Hepatocyte (in vitro differentiated cells): Measurements from ENCODE around the gene OSBPL10. TPM values are rescaled to one million over a fixed set of nuclear protein-coding genes. Genes with fewer than 3 reads are reported as not detected.
"Not testable (repeated sequence)": the region's sequence is repeated elsewhere in the genome, so short reads cannot be mapped to it uniquely, and the experiment has no call there.

Source experiments
- DNase-seq: peaks from one replicate; pipeline ENCODE4 v3.0.0-alpha.2; 2016; ENCODE audit warnings: low spot score
- H2AFZ ChIP-seq: fragments of 200-600 bp; sonication (generic); 2 replicates; pipeline ENCODE4 v1.6.0; 2016; ENCODE audit warnings: antibody characterized with exemption, mild to moderate bottlenecking
- H3K27ac ChIP-seq: fragments of 200-600 bp; sonication (generic); 2 replicates; pipeline ENCODE4 v1.5.1; 2016; ENCODE audit warnings: mild to moderate bottlenecking
- H3K27me3 ChIP-seq: fragments of 200-600 bp; sonication (generic); 2 replicates; pipeline ENCODE4 v1.6.1; 2016
- H3K36me3 ChIP-seq: fragments of 200-600 bp; sonication (generic); replicated peaks from 2 replicates; pipeline ENCODE4 v1.5.1; 2016; ENCODE audit warnings: low read depth; ENCODE audit not compliant: insufficient read depth
- H3K4me1 ChIP-seq: fragments of 200-600 bp; sonication (generic); 2 replicates; pipeline ENCODE4 v1.5.1; 2016; ENCODE audit warnings: mild to moderate bottlenecking, moderate library complexity; ENCODE audit not compliant: insufficient read depth
- H3K4me2 ChIP-seq: fragments of 200-600 bp; sonication (generic); 2 replicates; pipeline ENCODE4 v1.6.0; 2016
- H3K4me3 ChIP-seq: fragments of 200-600 bp; sonication (generic); 2 replicates; pipeline ENCODE4 v1.5.1; 2016; ENCODE audit warnings: mild to moderate bottlenecking
- H3K79me2 ChIP-seq: fragments of 200-600 bp; sonication (generic); 2 replicates; pipeline ENCODE4 v1.6.0; 2017; ENCODE audit warnings: mild to moderate bottlenecking
- H3K9me2 ChIP-seq: fragments of 200-600 bp; sonication (generic); replicated peaks from 2 replicates; pipeline ENCODE4 v1.6.0; 2017; ENCODE audit warnings: mild to moderate bottlenecking; ENCODE audit not compliant: insufficient read depth
- H3K9me3 ChIP-seq: fragments of 200-600 bp; sonication (generic); 2 replicates; pipeline ENCODE4 v1.5.1; 2016; ENCODE audit warnings: low read depth, mild to moderate bottlenecking
- H4K20me1 ChIP-seq: fragments of 200-600 bp; sonication (generic); 2 replicates; pipeline ENCODE4 v1.6.0; 2016; ENCODE audit warnings: mild to moderate bottlenecking; ENCODE audit not compliant: insufficient read depth, poor library complexity, severe bottlenecking
- CTCF ChIP-seq: fragments of 200-600 bp; sonication (generic); IDR thresholded peaks from 2 replicates; pipeline ENCODE4 v1.5.1; 2016; ENCODE audit warnings: antibody characterized with exemption, mild to moderate bottlenecking; ENCODE audit not compliant: poor library complexity
- EZH2 ChIP-seq: fragments of 200-600 bp; sonication (generic); IDR thresholded peaks from 2 replicates; pipeline ENCODE4 v1.6.1; 2016; ENCODE audit warnings: antibody characterized with exemption, mild to moderate bottlenecking, borderline replicate concordance
- EZH2phosphoT487 ChIP-seq: fragments of 200-600 bp; sonication (generic); IDR thresholded peaks from one replicate; pipeline ENCODE4 v1.6.1; 2018; ENCODE audit warnings: antibody characterized with exemption, mild to moderate bottlenecking, low read depth, moderate library complexity; ENCODE audit not compliant: unreplicated experiment, severe bottlenecking
- WGBS: methylation state at CpG from one replicate; pipeline ENCODE4 v1.1.6; 2016; ENCODE audit warnings: low lambda C conversion rate; ENCODE audit errors: missing lambda C conversion rate; 5-methylcytosine and 5-hydroxymethylcytosine counted together
- polyA plus RNA-seq: library from polyadenylated mRNA; unstranded; fragments of >200 nt; fragmentation: Nextera tagmentation; extraction: Ambion mirVana; gene quantifications from 2 replicates; pipeline ENCODE4 v1.2.1, GENCODE V29; 2016
- total RNA-seq: library from RNA; depleted of rRNA; stranded (reverse); fragments of >200 nt; gene quantifications from 2 replicates; pipeline ENCODE4 v1.2.3, GENCODE V29; 2014

OSBPL10 gene
- total and polyA plus RNA-seq, 2 experiments from 2014 or later = 18.2 to 32.8 TPM

- H3K9me2 ChIP-seq = no peaks in the 10 kb centered on the region
- H3K36me3 ChIP-seq = no peaks in the 10 kb centered on the region
- no peak overlapping the region for H2AFZ ChIP-seq
- DNase-seq = no peak
- no peak overlapping the region for H3K27ac ChIP-seq
- TF ChIP-seq EZH2phosphoT487 (no peak), CTCF (no peak), EZH2 (no peak)
- no peaks in the 10 kb centered on the region for H4K20me1 ChIP-seq
- H3K79me2 ChIP-seq = no peaks in the 10 kb centered on the region
- H3K27me3 ChIP-seq = no peaks in the 10 kb centered on the region
- 95% methylated on average over 1 of the region's 1 CpG for WGBS
- no peak overlapping the region for H3K4me2 ChIP-seq
- no peaks in the 10 kb centered on the region for H3K9me3 ChIP-seq
- no peak overlapping the region for H3K4me3 ChIP-seq
- no peaks in the 10 kb centered on the region for H3K4me1 ChIP-seq
Measured at GRCh38 chr3:31996195-31996594, 15.1 kb upstream of the OSBPL10 start.

DNA sequence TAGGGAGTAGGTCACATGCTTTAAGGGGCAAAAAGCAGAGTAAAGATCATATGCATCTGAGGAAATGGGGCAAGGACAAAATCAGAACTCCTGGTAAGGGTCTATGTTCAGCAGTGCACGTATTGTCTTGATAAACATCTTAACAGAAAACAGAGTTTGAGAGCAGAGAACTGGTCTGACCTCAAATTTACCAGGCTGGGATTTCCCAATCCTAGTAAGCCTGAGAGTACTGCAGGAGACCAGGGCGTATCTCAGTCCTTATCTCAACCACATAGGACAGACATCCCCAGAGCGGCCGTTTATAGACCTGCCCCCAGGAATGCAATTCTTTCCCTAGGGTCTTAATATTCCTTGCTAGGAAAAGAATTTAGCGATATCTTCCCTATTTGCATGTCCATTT is 14.0 kb upstream of the OSBPL10 start:
- not testable (repeated sequence) for H2AFZ ChIP-seq, H3K79me2 ChIP-seq, H3K4me2 ChIP-seq, H3K4me3 ChIP-seq, H3K4me1 ChIP-seq, H3K27ac ChIP-seq, DNase-seq, H4K20me1 ChIP-seq, H3K27me3 ChIP-seq, H3K9me2 ChIP-seq, H3K36me3 ChIP-seq, H3K9me3 ChIP-seq
- WGBS = 84% methylated on average over 5 of the region's 5 CpGs

GRCh38 chr3:31993843-31994242 is 12.8 kb upstream of the OSBPL10 start:
- Histone ChIP-seq H3K79me2 (no peaks in the 10 kb centered on the region), H4K20me1 (no peaks in the 10 kb centered on the region), H3K4me3 (no peak overlapping the region), H3K9me2 (no peaks in the 10 kb centered on the region), H3K4me2 (no peak overlapping the region), H3K9me3 (peaks cover 3% of the 10 kb centered on the region), H3K27me3 (no peaks in the 10 kb centered on the region), H3K36me3 (no peaks in the 10 kb centered on the region), H3K4me1 (no peaks in the 10 kb centered on the region), H2AFZ (no peak overlapping the region), H3K27ac (no peak overlapping the region)
- 88% methylated on average over 1 of the region's 1 CpG for WGBS
- no peak for DNase-seq
- no peak for TF ChIP-seq EZH2phosphoT487
- TF ChIP-seq EZH2 = no peak
- TF ChIP-seq CTCF = no peak

GRCh38 chr3:31992995-31993394 is 11.9 kb upstream of the OSBPL10 start:
- not testable (repeated sequence) for H3K4me3 ChIP-seq, H3K79me2 ChIP-seq

DNA sequence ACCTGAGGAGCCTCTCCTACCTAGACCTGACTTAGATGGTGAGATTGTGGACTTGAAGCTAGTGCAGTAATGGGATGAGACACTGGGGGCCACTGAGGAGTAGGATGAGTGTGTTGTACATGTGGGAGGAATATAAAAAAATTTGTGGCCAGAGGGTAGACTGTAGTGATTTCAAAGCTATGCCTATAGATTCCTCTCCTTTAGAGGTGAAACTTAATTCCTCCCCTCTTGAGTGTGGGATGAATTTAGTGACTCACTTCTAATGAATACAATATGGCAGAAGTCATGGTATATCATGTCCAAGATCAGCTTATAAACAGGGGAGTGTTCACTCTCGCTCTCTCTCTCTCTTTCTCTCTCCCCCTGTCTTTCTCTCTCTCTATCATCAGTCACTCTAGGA is 7.2 kb upstream of the OSBPL10 start:
- Histone ChIP-seq H3K79me2 (no peaks in the 10 kb centered on the region), H3K9me2 (no peaks in the 10 kb centered on the region), H3K27ac (no peak overlapping the region), H3K27me3 (no peaks in the 10 kb centered on the region), H2AFZ (no peak overlapping the region), H3K36me3 (no peaks in the 10 kb centered on the region), H3K4me1 (no peaks in the 10 kb centered on the region), H4K20me1 (no peaks in the 10 kb centered on the region), H3K9me3 (peaks cover 3% of the 10 kb centered on the region), H3K4me2 (no peak overlapping the region), H3K4me3 (no peak overlapping the region)
- TF ChIP-seq EZH2phosphoT487 = no peak
- TF ChIP-seq EZH2 = no peak
- TF ChIP-seq CTCF = no peak
- DNase-seq = no peak
- WGBS = 71% methylated on average over 1 of the region's 1 CpG

More at GRCh38 chr3:31992995-31993394, 11.9 kb upstream of the OSBPL10 start:
- H3K36me3 ChIP-seq, H3K9me3 ChIP-seq, H3K9me2 ChIP-seq, DNase-seq, H3K4me1 ChIP-seq, H3K27me3 ChIP-seq, H2AFZ ChIP-seq, H4K20me1 ChIP-seq, H3K27ac ChIP-seq, H3K4me2 ChIP-seq: not testable (repeated sequence)
- 95% methylated on average over 6 of the region's 6 CpGs for WGBS
